H9 (cell line): ENCODE measurements around the gene RRP36. TPM values are rescaled to one million over a fixed set of nuclear protein-coding genes. Genes with fewer than 3 reads are reported as not detected.

Experiments used
- DNase-seq: peaks from one replicate; pipeline ENCODE4 v3.0.0-alpha.2; 2017
- H2AFZ ChIP-seq: one replicate; pipeline ENCODE4 v1.6.1; 2013; ENCODE audit warnings: mild to moderate bottlenecking, low read length, control low read depth, moderate library complexity
- H2AK5ac ChIP-seq: 2 replicates; pipeline ENCODE4 v1.6.1; 2013; ENCODE audit warnings: low read length, control low read depth, mixed read lengths; ENCODE audit not compliant: insufficient read length
- H2BK120ac ChIP-seq: one replicate; pipeline ENCODE4 v1.6.1; 2013; ENCODE audit warnings: low read depth, mild to moderate bottlenecking, low read length, control low read depth, inconsistent platforms; ENCODE audit not compliant: poor library complexity, severe bottlenecking
- H2BK12ac ChIP-seq: 2 replicates; pipeline ENCODE4 v1.6.1; 2013; ENCODE audit warnings: low read length, control low read depth, mixed read lengths, low read depth; ENCODE audit not compliant: insufficient read length
- H2BK15ac ChIP-seq: 2 replicates; pipeline ENCODE4 v1.6.1; 2013; ENCODE audit warnings: low read depth, low read length, control low read depth
- H2BK20ac ChIP-seq: one replicate; pipeline ENCODE4 v1.6.1; 2013; ENCODE audit warnings: low read depth, mild to moderate bottlenecking, low read length, control low read depth, inconsistent platforms; ENCODE audit not compliant: poor library complexity, severe bottlenecking
- H2BK5ac ChIP-seq: 2 replicates; pipeline ENCODE4 v1.6.1; 2013; ENCODE audit warnings: low read length, control low read depth, mixed read lengths; ENCODE audit not compliant: insufficient read length
- H3K14ac ChIP-seq: 2 replicates; pipeline ENCODE4 v1.6.1; 2013; ENCODE audit warnings: low read length, control low read depth; ENCODE audit not compliant: insufficient read depth
- H3K18ac ChIP-seq: 2 replicates; pipeline ENCODE4 v1.6.1; 2013; ENCODE audit warnings: low read depth, mild to moderate bottlenecking, mixed read lengths, low read length, control low read depth; ENCODE audit not compliant: insufficient read length
- H3K23ac ChIP-seq: 2 replicates; pipeline ENCODE4 v1.6.1; 2013; ENCODE audit warnings: low read length, control low read depth, mixed read lengths, low read depth; ENCODE audit not compliant: insufficient read length
- H3K23me2 ChIP-seq: 2 replicates; pipeline ENCODE4 v1.6.1; 2013; ENCODE audit warnings: low read depth, mild to moderate bottlenecking, mixed read lengths, low read length, control low read depth; ENCODE audit not compliant: insufficient read length, poor library complexity, severe bottlenecking
- H3K27ac ChIP-seq: 2 replicates; pipeline ENCODE4 v1.5.1; 2013; ENCODE audit warnings: low read length, control low read depth, mixed read lengths, low read depth; ENCODE audit not compliant: insufficient read length
- H3K27me3 ChIP-seq: 2 replicates; pipeline ENCODE4 v1.6.1; 2013; ENCODE audit warnings: low read length, control low read depth, inconsistent platforms; ENCODE audit not compliant: insufficient read depth
- H3K4ac ChIP-seq: 2 replicates; pipeline ENCODE4 v1.6.1; 2013; ENCODE audit warnings: low read depth, mild to moderate bottlenecking, control low read depth, inconsistent platforms, low read length, moderate library complexity
- H3K4me1 ChIP-seq: 2 replicates; pipeline ENCODE4 v1.6.1; 2013; ENCODE audit warnings: low read length, control low read depth, inconsistent platforms; ENCODE audit not compliant: insufficient read depth
- H3K4me2 ChIP-seq: 2 replicates; pipeline ENCODE4 v1.6.1; 2013; ENCODE audit warnings: low read length, control low read depth, mixed read lengths; ENCODE audit not compliant: insufficient read length, insufficient read depth
- H3K56ac ChIP-seq: 2 replicates; pipeline ENCODE4 v1.6.1; 2013; ENCODE audit warnings: low read depth, mild to moderate bottlenecking, mixed read lengths, low read length, control low read depth; ENCODE audit not compliant: insufficient read length
- H3K79me1 ChIP-seq: 2 replicates; pipeline ENCODE4 v1.6.1; 2013; ENCODE audit warnings: low read depth, mild to moderate bottlenecking, moderate library complexity, low read length, control low read depth, inconsistent platforms; ENCODE audit not compliant: insufficient read depth, poor library complexity, severe bottlenecking
- H3K79me2 ChIP-seq: 2 replicates; pipeline ENCODE4 v1.6.1; 2013; ENCODE audit warnings: low read length, control low read depth, inconsistent platforms; ENCODE audit not compliant: insufficient read depth
- H3K9ac ChIP-seq: 2 replicates; pipeline ENCODE4 v1.6.1; 2013; ENCODE audit warnings: low read length, control low read depth, mixed read lengths; ENCODE audit not compliant: insufficient read length; ENCODE audit errors: extremely low read depth
- H3K9me3 ChIP-seq: one replicate; pipeline ENCODE4 v1.6.1; 2013; ENCODE audit warnings: low read depth, low read length, inconsistent platforms; ENCODE audit not compliant: control insufficient read depth
- H3T11ph ChIP-seq: one replicate; pipeline ENCODE4 v1.6.1; 2013; ENCODE audit warnings: mild to moderate bottlenecking, low read length, control low read depth, inconsistent platforms
- H4K20me1 ChIP-seq: one replicate; pipeline ENCODE4 v1.6.1; 2013; ENCODE audit not compliant: control insufficient read depth, insufficient read length, insufficient read depth
- H4K5ac ChIP-seq: 2 replicates; pipeline ENCODE4 v1.6.1; 2013; ENCODE audit warnings: low read depth, mild to moderate bottlenecking, mixed read lengths, low read length, control low read depth; ENCODE audit not compliant: insufficient read length
- H4K8ac ChIP-seq: replicated peaks from 2 replicates; pipeline ENCODE4 v1.6.1; 2013; ENCODE audit warnings: low read length, control low read depth, mixed read lengths, low read depth; ENCODE audit not compliant: insufficient read length
- H4K91ac ChIP-seq: 2 replicates; pipeline ENCODE4 v1.6.1; 2013; ENCODE audit warnings: low read depth, mild to moderate bottlenecking, moderate library complexity, mixed read lengths, low read length, control low read depth; ENCODE audit not compliant: insufficient read length
- H3K27ac Mint-ChIP-seq, 3 experiments: 2 replicates in 2 of 3; 3 replicates in 1 of 3; pipeline ENCODE4 v1.8.0; 2020 to 2021; ENCODE audit warnings: mixed read lengths in 3 of 3, mild to moderate bottlenecking in 1 of 3, moderate library complexity in 1 of 3
- H3K27me3 Mint-ChIP-seq: 2 replicates; pipeline ENCODE4 v1.8.0; 2021; ENCODE audit warnings: low read depth, mild to moderate bottlenecking, moderate library complexity, mixed read lengths
- H3K36me3 Mint-ChIP-seq, 3 experiments: 2 replicates in 2 of 3; 3 replicates in 1 of 3; pipeline ENCODE4 v1.8.0; 2020 to 2021; ENCODE audit warnings: low read depth in 3 of 3, mixed read lengths in 3 of 3; ENCODE audit not compliant: insufficient read depth in 1 of 3
- H3K4me1 Mint-ChIP-seq, 2 experiments: 2 replicates each; pipeline ENCODE4 v1.8.0; 2020; ENCODE audit warnings: mixed read lengths in 2 of 2
- H3K4me3 Mint-ChIP-seq, 2 experiments: 2 replicates in 1 of 2; 3 replicates in 1 of 2; pipeline ENCODE4 v1.8.0; 2020 to 2021; ENCODE audit warnings: mild to moderate bottlenecking in 2 of 2, mixed read lengths in 2 of 2, moderate library complexity in 1 of 2
- H3K9me3 Mint-ChIP-seq, 2 experiments: 2 replicates in 1 of 2; 3 replicates in 1 of 2; pipeline ENCODE4 v1.8.0; 2020; ENCODE audit warnings: mild to moderate bottlenecking in 2 of 2, mixed read lengths in 2 of 2, moderate library complexity in 1 of 2
- WGBS: extraction: QIAGEN DNeasy Blood & Tissue Kit; methylation state at CpG from one replicate; pipeline ENCODE4 v1.1.7; 2013; ENCODE audit warnings: missing lambda C conversion rate, low lambda C conversion rate, mixed read lengths; ENCODE audit not compliant: insufficient read length; ENCODE audit errors: extremely low coverage; 5-methylcytosine and 5-hydroxymethylcytosine counted together
- total RNA-seq: library from RNA; stranded (reverse); gene quantifications from 2 replicates; pipeline ENCODE4 v1.2.1, GENCODE V29; 2021
- TF ChIP-seq, protein P1 (sequence below): fragments of 200-600 bp; sonication (generic); conservative IDR thresholded peaks from 3 replicates; pipeline ENCODE4 v1.8.0; 2021; ENCODE audit warnings: antibody characterized with exemption, mild to moderate bottlenecking

RRP36 gene
- total RNA-seq, 1 experiment from 2014 or later: 117 TPM

GRCh38 chr6:43026365-43026764, 4.9 kb downstream of the RRP36 start:
- H2BK5ac ChIP-seq: no peak overlapping the region
- no peak overlapping the region for H3K56ac ChIP-seq
- H2BK20ac ChIP-seq: no peak overlapping the region
- H3K9ac ChIP-seq: no peak overlapping the region
- no peak overlapping the region for H3K18ac ChIP-seq
- Mint-ChIP-seq H3K27me3 (no peaks in the 10 kb centered on the region), H3K9me3 (no peaks in the 10 kb centered on the region), H3K4me3 (no peak overlapping the region), H3K27ac (no peak overlapping the region), H3K36me3 (peaks cover 50 to 71% (median 60%) of the 10 kb centered on the region in 3 experiments; a peak in 6 of 7 replicates), H3K4me1 (0 out of 4 replicates have a peak, but pooled peaks cover 0 to 4% of the 10 kb centered on the region in 2 experiments)
- no peak overlapping the region for H3K4me2 ChIP-seq
- no peak overlapping the region for H3T11ph ChIP-seq
- no peak overlapping the region for H2BK120ac ChIP-seq
- DNase-seq: no peak
- H4K8ac ChIP-seq: no peak overlapping the region
- no peak overlapping the region for H3K4ac ChIP-seq
- no peak overlapping the region for H4K5ac ChIP-seq
- peaks cover 2% of the 10 kb centered on the region for H3K23me2 ChIP-seq
- no peak overlapping the region for H2BK12ac ChIP-seq
- TF ChIP-seq, protein P1, sequence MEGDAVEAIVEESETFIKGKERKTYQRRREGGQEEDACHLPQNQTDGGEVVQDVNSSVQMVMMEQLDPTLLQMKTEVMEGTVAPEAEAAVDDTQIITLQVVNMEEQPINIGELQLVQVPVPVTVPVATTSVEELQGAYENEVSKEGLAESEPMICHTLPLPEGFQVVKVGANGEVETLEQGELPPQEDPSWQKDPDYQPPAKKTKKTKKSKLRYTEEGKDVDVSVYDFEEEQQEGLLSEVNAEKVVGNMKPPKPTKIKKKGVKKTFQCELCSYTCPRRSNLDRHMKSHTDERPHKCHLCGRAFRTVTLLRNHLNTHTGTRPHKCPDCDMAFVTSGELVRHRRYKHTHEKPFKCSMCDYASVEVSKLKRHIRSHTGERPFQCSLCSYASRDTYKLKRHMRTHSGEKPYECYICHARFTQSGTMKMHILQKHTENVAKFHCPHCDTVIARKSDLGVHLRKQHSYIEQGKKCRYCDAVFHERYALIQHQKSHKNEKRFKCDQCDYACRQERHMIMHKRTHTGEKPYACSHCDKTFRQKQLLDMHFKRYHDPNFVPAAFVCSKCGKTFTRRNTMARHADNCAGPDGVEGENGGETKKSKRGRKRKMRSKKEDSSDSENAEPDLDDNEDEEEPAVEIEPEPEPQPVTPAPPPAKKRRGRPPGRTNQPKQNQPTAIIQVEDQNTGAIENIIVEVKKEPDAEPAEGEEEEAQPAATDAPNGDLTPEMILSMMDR: no peak
- H4K20me1 ChIP-seq: no peaks in the 10 kb centered on the region
- no peak overlapping the region for H2AK5ac ChIP-seq
- H3K4me1 ChIP-seq: no peaks in the 10 kb centered on the region
- H2AFZ ChIP-seq: no peak overlapping the region
- no peaks in the 10 kb centered on the region for H3K9me3 ChIP-seq
- H3K27ac ChIP-seq: no peak overlapping the region
- H3K79me1 ChIP-seq: peaks cover 7% of the 10 kb centered on the region
- no peak overlapping the region for H3K14ac ChIP-seq
- H3K79me2 ChIP-seq: 0 out of 2 replicates have a peak, but pooled peaks cover 2% of the 10 kb centered on the region
- H4K91ac ChIP-seq: no peak overlapping the region
- no CpG with 5 or more reads among the region's 5 CpGs for WGBS
- H3K27me3 ChIP-seq: no peaks in the 10 kb centered on the region
- no peak overlapping the region for H2BK15ac ChIP-seq
- no peak overlapping the region for H3K23ac ChIP-seq
